ENCODE data around the gene MPZL1.

Gene MPZL1

GRCh38 chr1:167683226-167683625 lies 38.6 kb upstream of the MPZL1 start:
- TF ChIP-seq JUND (IDR thresholded peaks at IDR 0.05; ENCODE audit: low read depth), result no peak
- no peak for DNase-seq (ENCODE audit: low read depth in 1 of 2, low spot score in 1 of 2)
- in situ Hi-C loops (cut with HindIII; ENCODE audit: low pct_unique_long_range_greater_than_20kb, low sequenced_read_pairs), result no loop called here

DNA sequence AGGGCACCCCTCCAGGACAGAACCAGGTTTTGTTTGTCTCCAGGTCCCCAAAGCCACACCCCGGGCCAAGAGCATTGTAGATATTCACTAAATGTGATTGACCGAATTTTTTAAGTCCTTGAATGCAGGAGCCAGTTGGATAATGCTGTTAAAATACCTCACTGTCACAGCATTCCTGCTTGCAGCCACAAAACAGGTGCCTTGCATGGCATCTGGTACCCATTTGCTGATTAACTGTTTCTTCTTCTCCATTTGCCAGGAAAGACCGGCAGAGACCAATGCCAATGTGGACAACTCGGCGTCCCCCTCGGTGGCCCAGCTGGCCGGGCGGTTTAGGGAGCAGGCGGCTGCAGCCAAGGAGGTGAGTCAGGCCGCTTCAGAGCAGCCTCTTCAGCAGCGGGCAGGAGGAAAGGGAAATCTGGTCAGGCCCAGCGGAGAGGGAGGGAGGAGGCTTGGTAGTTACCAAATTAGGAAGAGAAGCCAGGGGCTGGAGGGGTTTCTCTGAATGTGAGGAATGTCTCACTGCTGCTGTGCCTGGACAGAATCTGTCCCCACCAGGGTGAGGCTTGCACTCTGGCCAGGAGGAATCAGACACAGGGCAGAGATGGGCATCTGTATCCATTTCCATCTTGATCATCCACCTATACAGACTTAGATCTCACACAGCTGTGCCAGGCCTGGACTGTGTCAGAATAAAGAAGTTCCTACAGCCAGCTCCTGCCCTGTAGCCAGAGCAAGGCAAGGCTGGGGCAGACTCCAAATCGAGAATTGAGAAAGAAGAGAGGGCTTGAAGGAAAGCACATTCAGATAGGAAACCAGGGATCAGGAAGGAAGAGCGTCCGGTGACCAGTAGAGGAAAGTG lies 37.9 kb upstream of the MPZL1 start:
- DNase-seq (ENCODE audit: low read depth in 1 of 2, low spot score in 1 of 2), result no peak
- in situ Hi-C loops (cut with HindIII; ENCODE audit: low pct_unique_long_range_greater_than_20kb, low sequenced_read_pairs), result no loop called here

DNA sequence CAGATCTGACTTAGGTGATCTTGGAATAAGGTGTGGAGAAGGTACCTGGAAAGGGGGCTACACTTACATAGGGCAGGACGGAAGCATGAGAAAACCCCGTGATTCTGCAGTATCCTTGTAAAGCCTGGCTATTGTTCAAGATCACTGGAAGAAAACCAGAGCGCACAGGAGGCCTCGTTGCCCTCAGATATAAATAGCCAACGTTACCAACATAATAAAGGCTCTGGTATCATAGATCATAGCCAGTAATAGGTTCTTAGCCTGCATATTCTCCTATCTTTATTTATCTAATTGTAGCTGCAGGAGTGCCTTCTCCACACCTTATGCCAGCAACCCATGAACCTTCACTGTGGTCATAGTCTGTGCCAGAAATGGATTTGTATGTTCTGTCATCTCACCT lies 35.9 kb upstream of the MPZL1 start:
- TF ChIP-seq JUND (IDR thresholded peaks at IDR 0.05; ENCODE audit: low read depth), result no peak
- no peak for DNase-seq (ENCODE audit: low read depth in 1 of 2, low spot score in 1 of 2)
- in situ Hi-C loops (cut with HindIII; ENCODE audit: low pct_unique_long_range_greater_than_20kb, low sequenced_read_pairs), result no loop called here

More for the DNA sequence above, 37.9 kb upstream of the MPZL1 start:
- no peak for TF ChIP-seq JUND (IDR thresholded peaks at IDR 0.05; ENCODE audit: low read depth)

DNA sequence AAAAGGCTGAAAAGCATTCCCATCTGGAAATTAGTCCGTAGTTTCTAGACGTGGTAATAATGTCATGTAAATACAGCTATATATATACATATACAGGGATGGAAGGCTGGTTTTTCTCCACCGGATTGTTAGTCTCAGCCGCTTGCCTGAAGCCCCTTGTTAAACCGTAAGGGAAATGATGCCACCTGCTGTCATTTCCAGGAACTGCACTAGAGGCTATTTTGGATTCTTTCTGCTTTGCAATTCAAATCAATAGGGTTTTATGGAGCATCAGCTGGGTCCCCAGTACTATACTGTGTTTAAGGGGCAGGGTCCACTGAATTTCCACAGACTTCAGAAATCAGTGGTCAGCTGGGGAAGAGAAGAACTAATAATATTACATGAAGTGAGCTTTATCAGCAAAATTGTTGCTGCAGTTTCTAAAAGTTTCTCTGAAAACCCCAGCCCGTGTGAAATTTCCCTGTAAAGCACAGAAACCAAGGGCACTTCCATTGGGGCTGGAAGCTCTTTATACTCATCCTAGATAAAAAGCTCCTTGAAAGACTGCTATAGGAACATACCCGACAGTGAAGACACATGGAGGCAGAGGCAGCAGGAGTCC lies 33.8 kb upstream of the MPZL1 start:
- in situ Hi-C loops (cut with HindIII; ENCODE audit: low pct_unique_long_range_greater_than_20kb, low sequenced_read_pairs), result no loop called here
- peak; percentile 69 to 89 for DNase-seq (ENCODE audit: low read depth in 1 of 2, low spot score in 1 of 2)
- no peak for TF ChIP-seq JUND (IDR thresholded peaks at IDR 0.05; ENCODE audit: low read depth)

DNA sequence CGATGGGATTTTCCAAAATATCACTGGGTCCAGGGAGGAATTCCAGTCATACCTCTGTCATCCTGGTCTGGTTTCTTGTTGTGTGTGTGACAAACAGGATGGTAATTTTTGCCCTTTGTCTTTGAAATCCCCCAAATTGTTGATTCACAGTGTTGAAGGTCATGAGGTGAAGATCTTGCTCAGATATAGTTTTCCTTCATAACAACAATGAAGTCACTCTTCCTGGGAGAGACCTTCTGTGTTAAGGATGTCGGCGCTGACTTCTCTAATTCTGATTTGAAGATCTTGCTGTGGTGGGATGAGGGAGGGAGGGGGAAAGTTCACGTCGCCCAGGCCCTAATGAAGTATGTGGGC lies 32.2 kb upstream of the MPZL1 start:
- TF ChIP-seq JUND (IDR thresholded peaks at IDR 0.05; ENCODE audit: low read depth), result no peak
- in situ Hi-C loops (cut with HindIII; ENCODE audit: low pct_unique_long_range_greater_than_20kb, low sequenced_read_pairs), result no loop called here
- DNase-seq (ENCODE audit: low read depth in 1 of 2, low spot score in 1 of 2), result no peak

DNA sequence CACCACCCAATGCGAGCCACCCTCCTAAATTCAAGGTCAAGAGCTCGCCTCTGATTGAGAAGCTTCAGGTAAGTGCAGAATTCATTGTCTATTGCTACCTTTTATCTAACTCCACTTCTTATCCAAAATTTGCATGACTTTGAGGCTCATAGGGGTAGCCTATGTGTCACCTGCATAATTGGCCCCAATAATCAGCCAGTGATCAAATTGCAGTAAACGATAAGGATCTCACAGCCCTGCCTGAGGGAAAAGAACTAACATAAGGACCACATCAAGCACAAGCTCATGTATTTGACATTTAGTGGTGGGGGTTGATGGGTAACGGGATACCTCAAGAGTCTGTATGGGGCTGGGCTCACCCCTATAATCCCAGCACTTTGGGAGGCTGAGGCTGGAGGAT lies 31.7 kb upstream of the MPZL1 start:
- TF ChIP-seq JUND (IDR thresholded peaks at IDR 0.05; ENCODE audit: low read depth), result no peak

GRCh38 chr1:167693425-167694045 lies 28.2 kb upstream of the MPZL1 start:
- in situ Hi-C loops (cut with HindIII; ENCODE audit: low pct_unique_long_range_greater_than_20kb, low sequenced_read_pairs), result no loop called here
- TF ChIP-seq JUND (IDR thresholded peaks at IDR 0.05; ENCODE audit: low read depth), result no peak
- no peak for DNase-seq (ENCODE audit: low read depth in 1 of 2, low spot score in 1 of 2)

More for the DNA sequence above, 31.7 kb upstream of the MPZL1 start:
- in situ Hi-C loops (cut with HindIII; ENCODE audit: low pct_unique_long_range_greater_than_20kb, low sequenced_read_pairs), result no loop called here
- DNase-seq (ENCODE audit: low read depth in 1 of 2, low spot score in 1 of 2), result no peak

DNA sequence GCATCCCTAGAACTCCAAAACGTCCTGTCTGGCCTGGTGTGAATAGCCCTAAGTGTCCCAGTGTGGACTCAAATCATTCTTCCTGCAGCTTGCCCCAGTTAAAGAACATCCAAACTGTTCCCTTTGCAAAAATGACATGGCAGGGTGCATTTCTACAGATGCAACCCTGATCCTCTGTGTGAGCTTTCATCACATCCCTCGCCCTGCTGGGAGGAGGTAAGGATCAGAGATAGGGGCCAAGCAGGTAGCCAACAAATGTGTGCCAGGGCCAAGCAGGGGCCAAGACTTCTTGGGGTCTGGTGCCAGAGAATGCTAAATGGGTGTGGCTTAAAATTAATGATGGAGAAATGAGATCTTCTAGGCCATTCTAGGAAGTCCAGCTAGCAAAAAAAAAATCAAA lies 27.1 kb upstream of the MPZL1 start:
- in situ Hi-C loops (cut with HindIII; ENCODE audit: low pct_unique_long_range_greater_than_20kb, low sequenced_read_pairs), result no loop called here
- no peak for DNase-seq (ENCODE audit: low read depth in 1 of 2, low spot score in 1 of 2)

GRCh38 chr1:167695147-167695546 lies 26.6 kb upstream of the MPZL1 start:
- no peak for DNase-seq (ENCODE audit: low read depth in 1 of 2, low spot score in 1 of 2)
- in situ Hi-C loops (cut with HindIII; ENCODE audit: low pct_unique_long_range_greater_than_20kb, low sequenced_read_pairs), result no loop called here
- no peak for TF ChIP-seq JUND (IDR thresholded peaks at IDR 0.05; ENCODE audit: low read depth)

More for the DNA sequence above, 27.1 kb upstream of the MPZL1 start:
- TF ChIP-seq JUND (IDR thresholded peaks at IDR 0.05; ENCODE audit: low read depth), result no peak

- peak in 1 of 2 experiments; percentile 22 for DNase-seq (ENCODE audit: low read depth in 1 of 2, low spot score in 1 of 2)
- in situ Hi-C loops (cut with HindIII; ENCODE audit: low pct_unique_long_range_greater_than_20kb, low sequenced_read_pairs), result no loop called here
- no peak for TF ChIP-seq JUND (IDR thresholded peaks at IDR 0.05; ENCODE audit: low read depth)
These were observed 25.8 kb upstream of the MPZL1 start for GRCh38 chr1:167695756-167696561.

DNA sequence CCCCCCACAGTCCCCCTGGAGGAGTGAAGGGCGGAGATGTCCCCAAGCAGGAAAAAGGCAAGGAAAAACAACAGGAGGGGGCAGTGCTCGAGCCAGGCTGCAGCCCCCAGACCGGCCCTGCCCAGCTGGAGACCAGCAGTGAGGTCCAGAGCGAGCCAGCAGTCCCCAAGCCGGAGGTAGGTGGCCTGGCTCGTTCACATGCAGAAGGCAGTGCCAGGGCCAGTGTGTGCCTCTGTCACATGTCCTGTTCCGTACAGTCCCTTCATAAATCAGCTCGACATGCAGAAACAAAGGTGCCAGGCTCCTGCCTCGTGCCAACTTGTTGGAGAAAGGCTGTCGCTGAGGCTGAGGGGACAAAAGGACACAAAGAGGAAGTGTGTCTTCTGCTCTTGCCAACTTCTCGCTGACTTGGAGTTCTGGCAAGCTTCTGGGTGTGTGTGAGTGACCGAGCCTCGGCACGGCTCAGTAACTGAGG lies 24.1 kb upstream of the MPZL1 start:
- in situ Hi-C loops (cut with HindIII; ENCODE audit: low pct_unique_long_range_greater_than_20kb, low sequenced_read_pairs), result no loop called here
- TF ChIP-seq JUND (IDR thresholded peaks at IDR 0.05; ENCODE audit: low read depth), result no peak
- no peak for DNase-seq (ENCODE audit: low read depth in 1 of 2, low spot score in 1 of 2)

DNA sequence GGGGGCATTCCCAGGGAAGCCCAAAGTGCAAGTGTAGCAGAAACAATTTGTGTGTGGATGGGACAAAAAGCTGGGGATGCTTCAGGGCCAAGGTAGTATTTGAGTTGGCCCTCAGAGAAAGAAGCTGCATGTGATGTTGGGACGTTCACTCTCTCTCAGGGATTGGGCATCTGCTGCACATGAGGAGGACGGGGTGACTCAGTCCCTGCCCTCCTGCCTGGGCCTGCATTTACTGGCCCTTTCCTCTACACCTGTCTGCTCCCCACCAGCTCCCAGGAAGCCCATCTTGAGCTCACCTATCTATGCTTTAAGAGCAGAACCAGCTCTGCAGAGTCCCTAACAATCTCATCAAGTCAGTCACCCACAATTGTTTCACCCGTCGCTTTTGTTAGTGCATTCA lies 23.5 kb upstream of the MPZL1 start:
- TF ChIP-seq JUND (IDR thresholded peaks at IDR 0.05; ENCODE audit: low read depth), result no peak
- in situ Hi-C loops (cut with HindIII; ENCODE audit: low pct_unique_long_range_greater_than_20kb, low sequenced_read_pairs), result no loop called here

More for the DNA sequence above, 23.5 kb upstream of the MPZL1 start:
- DNase-seq (ENCODE audit: low read depth in 1 of 2, low spot score in 1 of 2), result no peak
